COLO829 (cell line): ENCODE data around the gene MMD2.
"Not testable (repeated sequence)": the region's sequence is repeated elsewhere in the genome, so short reads cannot be mapped to it uniquely, and the experiment has no call there.

Experiments
- DNase-seq: peaks from one replicate; pipeline ENCODE4 v3.0.0; 2012; ENCODE audit warnings: low spot score

MMD2 gene

DNA sequence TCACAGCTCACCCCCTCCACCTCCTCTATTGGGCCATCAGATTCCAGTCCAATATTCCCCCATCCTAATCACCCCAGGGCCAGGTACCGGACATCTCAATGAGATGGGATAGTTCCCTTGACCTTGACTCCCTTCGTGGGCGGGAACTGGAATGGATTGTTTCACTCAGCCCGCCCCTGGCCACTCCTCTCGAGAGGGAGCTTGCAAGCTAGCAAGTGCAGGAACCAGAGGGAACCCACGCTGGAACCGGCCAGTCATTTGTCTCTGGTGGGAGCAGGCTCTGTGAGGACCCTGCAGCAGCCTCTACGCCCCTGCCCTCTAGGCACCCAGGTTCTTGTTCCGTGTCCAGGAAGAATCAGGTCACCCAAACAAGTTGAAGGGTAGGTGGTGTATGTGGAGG lies 64.5 kb downstream of the MMD2 start:
- DNase-seq = no peak

DNA sequence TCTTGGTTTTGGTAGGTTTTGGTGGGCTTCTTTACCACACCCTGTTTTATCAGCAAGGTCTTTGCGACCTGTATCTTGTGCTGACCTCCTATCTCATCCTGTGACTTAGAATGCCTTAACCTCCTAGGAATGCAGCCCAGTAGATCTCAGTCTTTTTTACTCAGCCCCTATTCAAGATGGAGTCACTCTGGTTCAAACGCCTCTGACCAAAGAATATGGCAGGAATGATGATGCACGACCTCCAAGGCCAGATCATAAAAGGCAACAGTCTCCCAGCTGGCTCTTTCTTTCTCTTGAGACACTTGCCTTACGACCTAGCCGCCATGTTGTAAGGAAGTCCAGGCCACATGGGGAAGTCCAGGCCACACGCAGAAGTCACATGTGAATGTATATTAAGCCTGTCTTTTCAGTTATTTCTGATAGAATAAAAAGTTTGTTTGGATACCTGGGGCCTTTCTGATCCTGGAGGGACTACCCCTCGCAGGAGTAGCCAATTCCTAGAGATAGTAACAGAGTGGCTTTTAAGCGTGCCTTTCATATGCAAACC lies 65.0 kb downstream of the MMD2 start:
- DNase-seq = no peak

GRCh38 chr7:4893188-4893587 lies 65.8 kb downstream of the MMD2 start:
- DNase-seq = not testable (repeated sequence)

DNA sequence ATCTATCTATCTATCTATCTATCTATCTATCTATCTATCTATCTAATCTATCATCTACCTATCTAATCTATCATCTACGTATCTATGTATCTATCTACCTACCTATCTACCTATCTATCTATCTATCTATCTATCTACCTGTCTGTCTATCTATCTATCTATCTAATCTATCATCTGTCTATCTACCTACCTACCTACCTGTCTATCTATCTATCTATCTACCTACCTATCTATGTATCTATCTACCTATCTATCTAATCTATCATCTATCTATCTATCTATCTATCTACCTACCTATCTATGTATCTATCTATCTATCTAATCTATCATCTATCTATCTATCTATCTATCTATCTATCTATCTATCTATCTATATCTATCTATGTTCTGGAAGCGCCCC lies 67.5 kb downstream of the MMD2 start:
- DNase-seq = not testable (repeated sequence)

GRCh38 chr7:4889682-4890081 lies 69.3 kb downstream of the MMD2 start:
- DNase-seq = no peak

DNA sequence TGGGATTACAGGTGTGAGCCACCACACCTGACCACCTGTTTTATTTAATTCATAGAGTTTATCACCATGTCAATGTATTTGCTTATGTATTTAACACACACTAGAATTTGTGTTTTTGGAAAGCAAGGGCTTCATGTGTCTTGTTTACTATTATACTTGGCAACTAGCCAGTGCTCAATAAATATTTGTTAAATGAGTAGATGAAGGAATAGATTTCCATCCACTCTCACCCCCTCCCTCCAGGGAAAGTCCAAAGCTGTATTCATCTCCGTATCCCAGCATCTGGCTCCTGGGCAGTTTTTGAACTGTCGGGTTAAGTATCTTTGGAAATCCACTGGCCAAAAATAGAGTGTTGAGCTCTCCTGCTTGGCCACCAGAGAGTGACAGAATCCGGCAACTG lies 70.8 kb downstream of the MMD2 start:
- DNase-seq = no peak

DNA sequence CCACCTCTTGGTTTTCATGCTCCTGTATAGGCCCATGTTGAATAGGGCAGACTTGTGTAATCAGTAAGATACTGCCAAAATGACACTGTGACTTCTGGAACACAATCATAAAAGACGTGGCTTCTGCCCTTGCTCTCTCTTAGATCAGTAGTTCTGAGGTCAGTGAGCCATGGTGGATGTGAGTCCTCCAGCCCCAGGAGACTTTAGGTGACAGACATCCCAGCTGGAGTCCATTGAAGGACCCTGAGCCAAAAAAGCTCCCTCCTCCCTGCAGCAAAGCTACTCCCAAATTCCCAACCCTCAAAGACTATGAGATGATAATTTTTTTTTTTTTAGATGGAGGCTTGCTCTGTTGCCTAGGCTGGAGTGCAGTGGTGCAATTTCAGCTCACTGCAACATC lies 72.3 kb downstream of the MMD2 start:
- no peak for DNase-seq

DNA sequence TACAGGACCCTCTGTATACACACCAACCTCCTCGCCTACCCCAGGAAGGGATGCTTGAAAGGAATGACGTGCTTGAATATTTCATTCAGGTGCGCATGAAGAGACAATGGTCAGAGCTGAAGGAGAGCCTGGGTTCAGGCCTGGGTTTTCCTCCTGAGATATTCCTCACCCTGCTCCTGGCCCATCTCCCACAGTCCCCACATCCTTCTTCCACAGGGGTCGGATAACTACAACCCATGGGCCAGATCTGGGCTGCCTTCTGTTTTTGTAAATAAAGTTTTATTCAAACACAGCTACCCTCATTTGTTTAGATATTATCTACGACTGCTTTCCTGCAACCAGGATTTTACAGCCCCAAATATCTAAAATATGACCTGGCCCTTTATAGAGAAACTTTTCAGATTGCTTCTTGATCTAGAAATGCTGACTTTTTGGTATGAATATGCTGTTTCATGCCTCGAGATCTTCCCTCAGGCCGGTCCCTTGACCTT lies 73.6 kb downstream of the MMD2 start:
- DNase-seq = no peak

GRCh38 chr7:4884164-4884563 lies 74.8 kb downstream of the MMD2 start:
- no peak for DNase-seq

DNA sequence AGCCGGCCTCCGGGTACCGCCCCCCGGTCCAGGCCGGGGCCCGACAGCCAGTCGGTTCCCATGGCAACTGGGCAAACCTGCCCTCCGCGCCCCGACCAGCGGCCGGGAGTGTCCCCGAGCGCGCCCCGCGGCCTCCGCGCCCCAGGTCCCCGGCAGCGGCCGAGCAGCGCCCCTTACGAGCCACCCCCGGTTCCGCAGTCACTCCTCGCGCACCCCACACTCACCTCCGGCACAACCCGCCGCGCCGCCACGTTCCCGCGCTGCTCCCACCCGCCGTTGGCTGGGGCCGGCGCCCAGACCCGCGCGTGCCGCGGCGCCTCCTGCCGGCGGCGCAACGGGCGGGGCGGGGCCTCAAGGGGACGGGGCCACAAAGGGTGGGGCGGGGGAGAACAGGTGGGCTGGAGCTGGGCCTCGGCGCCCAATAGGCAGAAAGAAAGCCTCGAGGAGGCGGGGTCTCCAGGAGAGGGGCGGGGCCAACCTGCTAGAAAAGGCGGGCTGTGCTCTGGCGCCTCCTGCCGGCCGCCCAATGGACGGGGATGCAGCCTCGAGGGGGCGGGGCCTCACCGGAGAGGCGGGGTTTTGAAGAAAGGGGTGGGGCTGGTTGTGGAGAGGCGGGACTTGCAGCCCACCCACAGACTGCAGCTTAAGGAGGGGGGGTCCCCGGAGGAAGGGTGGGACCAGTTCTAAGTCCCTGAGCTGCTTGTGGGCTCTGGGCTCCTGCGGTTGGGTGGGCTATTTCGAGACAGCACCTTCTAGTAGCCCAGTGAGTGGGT lies 75.4 kb downstream of the MMD2 start, which contains the start of gene RADIL:
TSS of gene RADIL (minus strand) at position 345 of the 773 bp plus-strand sequence. CDS start 5,577 bp downstream, outside the sequence.
- peak; percentile 97 for DNase-seq

- no peak for DNase-seq
Observed at GRCh38 chr7:4883033-4883371, 76.0 kb downstream of the MMD2 start.

GRCh38 chr7:4882169-4883032 lies 76.6 kb downstream of the MMD2 start:
- DNase-seq = no peak

DNA sequence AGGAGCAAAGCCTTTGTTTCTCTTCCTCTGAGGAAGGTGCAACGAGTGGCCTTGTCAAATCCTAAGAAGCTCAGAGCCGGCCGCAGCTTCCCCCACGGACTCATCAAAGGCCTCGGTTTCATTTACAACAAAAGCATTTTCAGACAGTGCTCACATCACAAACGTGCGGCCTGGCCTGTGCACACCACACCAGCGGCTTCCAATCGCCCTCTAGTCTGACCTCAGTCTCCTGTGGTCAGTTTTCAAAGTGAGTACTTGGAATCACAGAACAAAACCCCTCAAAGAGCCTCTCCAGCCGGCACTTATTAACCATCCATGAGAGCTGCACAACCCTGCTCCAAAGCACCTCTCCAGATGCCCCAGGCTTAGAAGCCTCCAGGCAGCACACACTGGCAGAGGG lies 78.8 kb downstream of the MMD2 start:
- no peak for DNase-seq

DNA sequence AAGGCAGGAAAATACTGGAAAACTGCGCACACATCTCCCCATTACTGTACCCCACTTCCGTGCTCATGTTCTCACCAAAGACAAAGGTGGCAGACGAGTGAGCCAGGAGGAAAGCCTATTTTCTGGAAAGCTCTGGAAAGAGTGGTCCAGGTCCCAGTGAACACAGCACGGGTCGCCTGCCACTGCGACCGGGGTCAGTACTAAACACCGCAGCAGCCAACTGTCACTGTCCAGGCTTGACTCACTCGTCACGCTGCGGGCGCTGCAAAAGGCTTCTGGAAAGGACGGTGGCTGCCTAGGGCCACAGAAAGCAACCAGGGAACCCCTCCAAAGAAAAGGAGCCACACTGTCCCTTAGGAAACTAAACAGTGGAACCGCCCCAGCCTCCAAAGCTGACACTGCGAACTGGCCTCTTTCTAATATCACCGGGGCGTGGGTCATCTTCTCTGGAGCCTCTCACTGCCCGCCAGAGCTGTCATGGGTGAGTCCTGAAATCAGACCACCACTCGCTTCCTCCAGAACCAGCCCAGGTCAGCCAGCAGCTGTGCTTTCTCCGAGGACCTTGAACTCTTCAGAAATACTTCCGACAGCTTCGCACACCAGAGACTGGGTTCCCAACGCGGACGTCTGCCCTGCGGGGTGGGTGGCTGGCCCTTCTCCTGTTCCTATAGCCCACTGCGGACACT lies 79.4 kb downstream of the MMD2 start:
- DNase-seq = no peak

DNA sequence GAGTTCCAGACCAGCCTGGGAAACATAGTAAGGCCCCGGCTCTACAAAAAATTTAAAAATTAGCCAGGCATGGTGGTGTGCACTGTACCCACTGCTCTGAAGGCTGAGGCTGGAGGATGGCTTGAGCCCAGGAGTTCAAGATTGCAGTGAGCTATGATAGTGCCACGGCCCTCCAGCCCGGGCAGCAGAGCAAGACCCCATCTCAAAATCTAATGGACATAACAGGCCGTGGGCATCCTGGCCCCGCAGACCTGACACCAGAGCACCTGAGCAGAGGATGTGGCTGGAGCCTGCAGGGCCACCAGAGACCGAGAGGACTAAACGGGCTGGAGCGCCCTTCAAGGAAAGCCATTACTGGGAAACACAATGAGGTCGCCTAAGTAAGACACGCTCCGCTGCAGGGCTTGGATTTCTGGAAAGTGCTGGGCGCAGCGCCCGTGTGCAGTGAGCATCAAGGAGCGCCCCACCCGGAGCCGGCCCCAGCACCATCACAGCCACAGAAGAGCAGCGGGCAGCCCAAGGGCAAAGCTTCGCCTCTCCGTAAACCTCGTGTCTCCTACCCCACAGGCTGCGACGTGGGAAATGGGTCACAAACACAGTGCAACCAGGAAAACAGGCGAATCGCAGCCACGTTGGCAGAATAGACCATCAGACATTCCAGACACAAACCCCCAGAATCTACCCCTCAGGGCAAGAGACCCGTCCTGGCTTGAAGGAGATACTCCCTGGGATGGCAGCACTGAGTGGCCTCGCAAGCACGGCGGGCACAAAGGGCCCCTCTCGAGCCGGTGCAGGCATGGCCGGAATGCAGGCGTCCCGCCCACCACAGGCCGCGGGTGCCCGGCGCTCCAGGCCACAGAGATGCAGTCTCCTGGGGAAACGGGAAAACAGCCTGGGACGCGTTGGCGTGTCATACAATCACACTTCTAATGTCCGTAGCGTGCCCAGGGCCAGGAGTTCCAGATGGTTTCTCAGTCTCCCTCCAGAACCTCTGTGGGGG lies 80.4 kb downstream of the MMD2 start:
- no peak for DNase-seq

- DNase-seq = no peak
Observed at GRCh38 chr7:4876586-4876985, 82.4 kb downstream of the MMD2 start.

- DNase-seq = no peak
Observed at GRCh38 chr7:4875391-4875790, 83.6 kb downstream of the MMD2 start.

DNA sequence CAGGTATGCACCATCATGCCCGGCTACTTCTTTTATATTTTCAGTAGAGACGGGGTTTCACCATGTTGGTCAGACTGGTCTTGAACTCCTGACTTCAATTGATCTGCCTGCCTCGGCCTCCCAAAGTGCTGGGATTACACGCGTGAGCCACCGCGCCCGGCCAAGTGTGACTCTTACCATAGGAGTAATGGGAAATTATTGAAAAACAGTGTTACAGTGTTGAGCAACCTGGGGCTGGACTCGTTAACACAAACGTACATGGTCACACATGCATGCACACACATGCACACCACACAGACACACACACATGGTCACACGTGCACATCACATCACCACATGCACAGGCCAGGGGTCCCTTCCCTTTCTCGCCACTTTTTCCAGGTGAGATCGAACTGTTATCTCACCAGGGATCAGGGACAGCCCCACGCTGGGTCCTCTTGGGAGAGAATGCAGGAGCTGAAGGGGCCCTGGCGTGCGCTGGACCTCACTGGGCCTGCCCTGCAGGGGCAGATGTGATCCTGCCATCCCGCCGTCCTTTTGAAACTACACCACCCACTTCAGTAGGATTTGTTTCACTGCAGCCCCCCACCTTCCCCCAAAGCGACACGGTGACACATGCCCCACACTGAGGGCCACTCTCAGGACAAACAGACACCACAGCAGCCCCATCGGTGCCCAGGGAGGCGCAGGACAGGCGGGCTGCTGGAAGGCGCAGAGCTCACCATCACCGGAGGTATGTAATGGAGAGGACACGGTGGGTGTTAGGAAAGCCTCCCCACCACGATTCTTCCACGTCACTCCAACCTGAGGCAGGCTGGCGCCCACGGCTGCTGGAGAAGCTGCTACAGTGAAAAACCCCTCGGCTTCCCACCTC lies 85.7 kb downstream of the MMD2 start:
- no peak for DNase-seq

DNA sequence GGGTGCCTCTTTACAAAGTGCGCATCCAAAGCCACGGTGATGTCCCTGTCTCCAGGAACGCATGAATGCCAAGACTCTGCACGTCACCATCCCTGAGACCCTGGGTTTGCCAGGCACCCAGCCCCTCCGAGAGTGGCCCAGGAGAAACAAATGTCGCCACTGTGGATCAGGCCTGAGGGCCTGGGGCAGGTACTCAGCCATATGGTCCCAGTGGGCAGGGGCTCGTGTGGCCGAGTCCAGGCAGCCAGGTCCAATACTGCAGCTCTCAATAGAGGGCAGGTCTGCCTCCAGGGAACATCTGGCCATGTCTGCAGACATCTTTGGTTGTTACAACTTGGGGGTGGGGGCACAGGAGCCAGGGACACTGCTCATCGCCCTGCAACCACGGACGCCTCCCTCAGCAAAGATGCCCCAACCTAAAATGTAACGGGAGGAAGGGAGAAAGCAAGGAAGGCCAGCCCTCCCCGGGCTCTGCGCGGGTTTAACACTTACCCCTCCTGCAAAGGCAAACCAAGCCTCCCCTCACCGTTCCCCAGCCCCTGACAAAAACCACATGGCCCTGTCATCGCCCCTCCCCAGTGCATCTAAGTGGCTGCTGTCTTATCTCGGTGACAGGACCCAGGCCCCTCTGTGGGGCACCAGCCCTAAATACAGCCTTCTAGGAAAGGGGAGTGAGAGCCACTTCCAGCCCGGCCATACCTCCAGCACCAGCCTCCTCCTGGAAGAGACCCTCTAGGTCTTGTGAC lies 86.9 kb downstream of the MMD2 start:
- DNase-seq = no peak
